Spleen (tissue), 11 donors: Measurements from ENCODE around the gene MEX3D. TPM values are rescaled to one million over a fixed set of nuclear protein-coding genes. Genes with fewer than 3 reads are reported as not detected.
"Not testable (repeated sequence)": the region's sequence is repeated elsewhere in the genome, so short reads cannot be mapped to it uniquely, and the experiment has no call there.

Source experiments
- DNase-seq: peaks from one replicate; pipeline ENCODE4 v3.0.0-alpha.2; 2020
- H3K27ac ChIP-seq, 8 donors: fragments of 200-600 bp; sonication (generic) in 7 of 8; 1 replicate in 4 of 8; 2 replicates in 4 of 8; pipeline versions ENCODE4 v1.5.0 to v1.8.0; 2016 to 2021; ENCODE audit warnings: inconsistent platforms in 4 of 8, mild to moderate bottlenecking in 4 of 8, moderate library complexity in 1 of 8
- H3K27me3 ChIP-seq, 7 donors: fragments of 200-600 bp; sonication (generic) in 6 of 7; replicated peaks in 1 of 7; 1 replicate in 4 of 7; 2 replicates in 3 of 7; pipeline versions ENCODE4 v1.5.0 to v1.8.0; 2016 to 2021; ENCODE audit warnings: inconsistent platforms in 3 of 7, mild to moderate bottlenecking in 1 of 7
- H3K36me3 ChIP-seq, 6 donors: fragments of 200-600 bp; sonication (generic) in 5 of 6; 1 replicate in 4 of 6; 2 replicates in 2 of 6; pipeline versions ENCODE4 v1.5.0 to v1.8.0; 2016 to 2021; ENCODE audit warnings: inconsistent platforms in 2 of 6
- H3K4me1 ChIP-seq, 6 donors: fragments of 200-600 bp; sonication (generic) in 5 of 6; 1 replicate in 3 of 6; 2 replicates in 3 of 6; pipeline versions ENCODE4 v1.5.0 to v1.8.0; 2016 to 2021; ENCODE audit warnings: inconsistent platforms in 3 of 6
- H3K4me3 ChIP-seq, 8 donors: fragments of 200-600 bp; sonication (generic) in 7 of 8; 1 replicate in 4 of 8; 2 replicates in 4 of 8; pipeline versions ENCODE4 v1.5.0 to v1.8.0; 2016 to 2021; ENCODE audit warnings: inconsistent platforms in 4 of 8, mild to moderate bottlenecking in 4 of 8, moderate library complexity in 2 of 8
- H3K9me3 ChIP-seq, 8 donors: fragments of 200-600 bp; sonication (generic) in 7 of 8; 1 replicate in 4 of 8; 2 replicates in 4 of 8; pipeline versions ENCODE4 v1.5.0 to v1.8.0; 2016 to 2021; ENCODE audit warnings: inconsistent platforms in 4 of 8
- CTCF ChIP-seq, 11 experiments: fragments of 200-600 bp in 7 of 11; fragments of 450-650 bp in 4 of 11; sonication (generic) in 4 of 11; IDR thresholded peaks in 8 of 11; conservative IDR thresholded peaks in 3 of 11; 1 replicate in 7 of 11; 2 replicates in 4 of 11; pipeline versions ENCODE4 v1.4.0 to v1.8.0; 2016 to 2021; ENCODE audit warnings: antibody characterized with exemption in 11 of 11, inconsistent platforms in 4 of 11, mild to moderate bottlenecking in 1 of 11
- POLR2A ChIP-seq, 3 donors: fragments of 450-650 bp; IDR thresholded peaks; one replicate each; pipeline ENCODE4 v1.5.1; 2017; ENCODE audit warnings: antibody characterized with exemption in 3 of 3, mild to moderate bottlenecking in 1 of 3
- POLR2AphosphoS5 ChIP-seq, 3 donors: sonication (generic); formaldehyde crosslinking; IDR thresholded peaks; one replicate each; pipeline ENCODE4 v1.5.1; 2017; ENCODE audit warnings: antibody characterized with exemption in 3 of 3
- WGBS, 5 donors: extraction: QIAGEN DNeasy Blood & Tissue Kit in 3 of 5; methylation state at CpG; one replicate each; pipeline versions ENCODE4 v1.1.5 to v1.1.7; 2013 to 2018; 5-methylcytosine and 5-hydroxymethylcytosine counted together
- intact Hi-C: fragments of 100-400 bp; cut with DNase I; formaldehyde crosslinking; loops from one replicate; pipeline ENCODE4 v1.15.0; 2023; ENCODE audit warnings: low total_unique reads
- polyA plus RNA-seq, 3 donors: library from polyadenylated mRNA; stranded (reverse); fragments of 200-250 nt; gene quantifications; one replicate each; pipeline ENCODE4 v1.2.1, GENCODE V29; 2013
- total RNA-seq, 7 donors: library from RNA; depleted of rRNA in 3 of 7; stranded (reverse); fragments of >200 nt in 3 of 7; fragmentation: NEBNext Ultra II Directional in 4 of 7; extraction: Animal tissue kit (Norgen Biotek cat#: 25700) in 4 of 7; gene quantifications; one replicate each; pipeline versions ENCODE4 v1.1.0 to v1.2.1, GENCODE V29; 2016 to 2021
- donor health status: healthy with polysubstance abuse.
- donor health status: DM: no; HTN: no; CAD: no; lungs with moderate emphysema.
- donor health status: DM: no; HTN: no; CAD: no.
- donor health status: Bipolar disorder and iron deficiency.
- donor health status: healthy.
- donor health status: DM: no; HTN: no; CAD: no.
- donor health status: DM: yes; HTN: yes; CAD: no.

Gene MEX3D
- total and polyA plus RNA-seq, 10 donors: 0.87 to 11.7 (median 6.0) TPM

- 63 to 88% (median 73%) methylated on average over 5 to 14 of the region's 14 CpGs for whole genome bisulfite sequencing, 5 donors
- no peak for TF ChIP-seq POLR2A (IDR thresholded peaks at IDR 0.05)
- TF ChIP-seq POLR2AphosphoS5 (IDR thresholded peaks at IDR 0.05): no peak
- TF ChIP-seq CTCF (IDR thresholded peaks at IDR 0.05 in 8 of 11, conservative IDR thresholded peaks at IDR 0.05 in 3 of 11): no peak
- Histone ChIP-seq H3K27ac (no peak overlapping the region), H3K9me3 (peaks cover 0 to under 1% (median 0%) of the 10 kb centered on the region in 8 donors), H3K4me3 (no peak overlapping the region), H3K36me3 (no peaks in the 10 kb centered on the region), H3K4me1 (peaks cover 0 to 11% (median 3%) of the 10 kb centered on the region in 6 donors), H3K27me3 (peaks cover 0 to 98% (median 59%) of the 10 kb centered on the region in 7 donors)
- DNase-seq: no peak
- intact Hi-C loops: no loop called here
Measured at GRCh38 chr19:1521636-1522035, 46.5 kb downstream of the MEX3D start.

GRCh38 chr19:1520203-1520780 lies 47.8 kb downstream of the MEX3D start:
- peaks cover 0 to 98% (median 48%) of the 10 kb centered on the region in 7 donors for H3K27me3 ChIP-seq
- H3K4me3 ChIP-seq: no peak overlapping the region
- WGBS, 5 donors: 71 to 80% (median 74%) methylated on average over 16 to 17 of the region's 17 CpGs
- peaks cover 0 to 11% (median 3%) of the 10 kb centered on the region in 6 donors for H3K4me1 ChIP-seq
- no peak for DNase-seq
- H3K9me3 ChIP-seq: peaks cover 0 to 5% (median 0%) of the 10 kb centered on the region in 8 donors
- no peak overlapping the region for H3K27ac ChIP-seq
- intact Hi-C loops: no loop called here
- TF ChIP-seq CTCF (IDR thresholded peaks at IDR 0.05 in 8 of 11, conservative IDR thresholded peaks at IDR 0.05 in 3 of 11) (no peak), POLR2A (IDR thresholded peaks at IDR 0.05) (no peak), POLR2AphosphoS5 (IDR thresholded peaks at IDR 0.05) (no peak)
- no peaks in the 10 kb centered on the region for H3K36me3 ChIP-seq

- intact Hi-C loops, H3K27ac ChIP-seq, H3K4me3 ChIP-seq, H3K9me3 ChIP-seq, H3K36me3 ChIP-seq, DNase-seq: not testable (repeated sequence)
- Histone ChIP-seq H3K27me3 (peaks cover 0 to 98% (median 48%) of the 10 kb centered on the region in 7 donors), H3K4me1 (peaks cover 0 to 11% (median 3%) of the 10 kb centered on the region in 6 donors)
- 82 to 88% (median 84%) methylated on average over 5 to 8 of the region's 8 CpGs for WGBS, 5 donors
Measured at GRCh38 chr19:1519802-1520201, 48.3 kb downstream of the MEX3D start.

DNA sequence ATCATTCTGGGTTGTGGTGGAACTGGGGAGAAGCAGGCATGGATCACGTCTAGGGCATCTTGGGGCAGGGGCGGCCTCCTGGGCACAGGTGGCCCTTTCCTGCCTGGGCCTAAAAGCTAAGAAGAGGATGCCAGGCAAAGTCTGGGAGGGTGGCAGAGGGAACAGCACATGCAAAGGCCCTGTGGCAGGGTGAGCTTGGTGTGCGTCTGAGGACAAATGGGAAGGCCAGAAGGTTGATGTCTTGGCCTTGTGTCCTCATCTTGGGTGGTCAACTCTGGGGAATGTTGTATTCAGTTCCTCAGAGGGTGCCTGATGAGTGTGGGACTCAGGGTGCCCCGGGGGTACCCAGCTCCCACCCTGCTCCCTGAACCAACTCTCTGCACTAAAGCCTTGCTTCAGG lies 49.7 kb downstream of the MEX3D start:
- Histone ChIP-seq H3K36me3 (no peaks in the 10 kb centered on the region), H3K27me3 (peaks cover 0 to 98% (median 46%) of the 10 kb centered on the region in 7 donors), H3K27ac (no peak overlapping the region), H3K4me1 (peaks cover 2 to 8% (median 5%) of the 10 kb centered on the region in 6 donors), H3K9me3 (peaks cover 0 to 5% (median 0%) of the 10 kb centered on the region in 8 donors), H3K4me3 (no peak overlapping the region)
- no peak for DNase-seq
- no peak for TF ChIP-seq CTCF (IDR thresholded peaks at IDR 0.05 in 8 of 11, conservative IDR thresholded peaks at IDR 0.05 in 3 of 11)
- TF ChIP-seq POLR2A (IDR thresholded peaks at IDR 0.05): no peak
- no peak for TF ChIP-seq POLR2AphosphoS5 (IDR thresholded peaks at IDR 0.05)
- WGBS, 5 donors: 80 to 83% (median 82%) methylated on average over 3 to 4 of the region's 4 CpGs
- intact Hi-C loops: no loop called here
